ENCODE results near the gene PRR23E.

Gene PRR23E

DNA sequence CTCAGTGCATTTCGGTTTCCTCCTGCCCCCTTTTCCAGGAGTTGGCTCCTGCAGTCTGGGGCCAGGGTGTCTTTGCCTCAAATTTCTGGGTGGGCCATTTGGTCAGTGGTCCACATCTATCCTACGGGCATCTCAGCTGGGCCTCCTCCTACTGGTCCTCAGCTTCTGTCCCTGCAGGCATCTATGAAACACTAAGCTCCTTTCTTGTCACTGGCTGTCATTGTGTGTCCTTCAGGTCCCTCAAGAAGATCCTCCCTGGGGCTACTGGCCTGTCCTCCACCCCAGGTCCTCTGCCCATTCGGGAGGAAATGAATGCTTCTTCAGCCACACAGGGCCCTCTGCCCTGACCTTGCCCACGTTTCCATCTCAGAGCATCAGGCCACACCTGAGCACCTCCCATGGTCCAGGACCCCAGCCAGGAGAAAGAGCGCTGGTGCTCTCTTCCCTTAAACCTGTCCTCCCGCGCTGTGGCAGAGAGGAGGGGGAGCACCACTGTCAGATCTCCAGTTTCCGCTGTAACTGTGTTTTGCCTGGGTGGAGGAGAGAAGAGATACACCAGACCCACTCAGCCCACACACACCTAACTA lies 1.8 kb downstream of the PRR23E start:
- 67% methylated on average over 5 of the region's 8 CpGs for WGBS
- Histone ChIP-seq H4K91ac (ENCODE audit: low read length) (no peak overlapping the region), H2BK5ac (ENCODE audit: low read depth, low read length, poor library complexity, severe bottlenecking) (no peak overlapping the region), H3K36me3 (ENCODE audit: control insufficient read depth in 1 of 2, insufficient read depth in 2 of 2, low read depth in 1 of 2, low read length in 2 of 2) (no peaks in the 10 kb centered on the region), H3K18ac (ENCODE audit: low read depth in 1 of 2, low read length in 2 of 2) (no peak overlapping the region), H4K8ac (ENCODE audit: low read length) (no peak overlapping the region), H3K27ac (ENCODE audit: low read length, poor library complexity, severe bottlenecking) (no peak overlapping the region), H3K4ac (ENCODE audit: low read depth in 1 of 2, low read length in 2 of 2) (no peak overlapping the region), H3K23ac (ENCODE audit: low read length in 2 of 2) (no peak overlapping the region), H3K9me3 (ENCODE audit: control insufficient read depth, low read length) (peaks cover 21% of the 10 kb centered on the region), H2BK15ac (ENCODE audit: low read depth, poor library complexity, severe bottlenecking) (no peak overlapping the region), H2BK120ac (ENCODE audit: low read depth, low read length) (no peak overlapping the region), H3K14ac (ENCODE audit: low read length in 2 of 2) (no peak overlapping the region), H3K9ac (ENCODE audit: low read length) (no peak overlapping the region), H3K4me1 (ENCODE audit: control insufficient read depth, insufficient read depth, low read depth, low read length) (peaks cover 2% of the 10 kb centered on the region), H2BK12ac (ENCODE audit: low read length in 2 of 2) (no peak overlapping the region), H3K27me3 (ENCODE audit: control insufficient read depth in 1 of 2, insufficient read depth in 1 of 2, low read length in 2 of 2) (peaks cover 6 to 36% of the 10 kb centered on the region in 2 experiments), H3K4me2 (ENCODE audit: low read length, poor library complexity, severe bottlenecking) (no peak overlapping the region), H3K79me1 (replicated peaks; ENCODE audit: low read length, poor library complexity, severe bottlenecking) (no peaks in the 10 kb centered on the region), H2AK5ac (ENCODE audit: low read length, severe bottlenecking) (no peak overlapping the region), H3K4me3 (ENCODE audit: insufficient read depth in 1 of 2, low read depth in 1 of 2, low read length in 2 of 2) (no peak overlapping the region), H2AFZ (ENCODE audit: low read depth, low read length) (no peak overlapping the region)
- DNase-seq, result no peak

DNA sequence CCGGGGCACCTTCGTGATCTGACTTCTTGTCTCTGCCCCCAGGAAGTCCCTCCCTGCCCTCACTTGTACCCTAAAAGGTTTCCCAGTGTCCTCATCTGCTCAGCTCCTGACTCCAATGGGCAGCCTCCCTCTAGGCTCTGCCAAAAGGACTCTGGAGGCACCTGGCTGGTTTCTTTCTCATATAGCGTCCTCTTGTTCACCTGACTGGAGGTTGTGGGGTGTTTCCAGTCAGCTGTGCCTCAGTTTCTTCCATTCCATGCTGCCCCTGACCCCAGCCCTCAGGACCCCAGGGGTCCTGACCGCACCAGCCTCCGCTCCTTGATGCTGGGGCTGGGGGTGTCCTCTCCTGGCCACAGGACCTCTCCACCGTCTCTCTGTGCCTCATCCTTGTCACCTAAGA lies 2.5 kb downstream of the PRR23E start:
- no peak overlapping the region for H2BK15ac ChIP-seq (ENCODE audit: low read depth, poor library complexity, severe bottlenecking)
- H3K27me3 ChIP-seq (ENCODE audit: control insufficient read depth in 1 of 2, insufficient read depth in 1 of 2, low read length in 2 of 2), result peaks cover 6 to 43% of the 10 kb centered on the region in 2 experiments
- no peak overlapping the region for H3K9ac ChIP-seq (ENCODE audit: low read length)
- no peak overlapping the region for H3K4me2 ChIP-seq (ENCODE audit: low read length, poor library complexity, severe bottlenecking)
- H3K23ac ChIP-seq (ENCODE audit: low read length in 2 of 2), result no peak overlapping the region
- H2BK5ac ChIP-seq (ENCODE audit: low read depth, low read length, poor library complexity, severe bottlenecking), result no peak overlapping the region
- H2AFZ ChIP-seq (ENCODE audit: low read depth, low read length), result no peak overlapping the region
- 85% methylated on average over 6 of the region's 6 CpGs for WGBS
- H3K4me1 ChIP-seq (ENCODE audit: control insufficient read depth, insufficient read depth, low read depth, low read length), result peaks cover 2% of the 10 kb centered on the region
- no peak overlapping the region for H3K4me3 ChIP-seq (ENCODE audit: insufficient read depth in 1 of 2, low read depth in 1 of 2, low read length in 2 of 2)
- H3K27ac ChIP-seq (ENCODE audit: low read length, poor library complexity, severe bottlenecking), result no peak overlapping the region
- peaks cover 21% of the 10 kb centered on the region for H3K9me3 ChIP-seq (ENCODE audit: control insufficient read depth, low read length)
- no peaks in the 10 kb centered on the region for H3K36me3 ChIP-seq (ENCODE audit: control insufficient read depth in 1 of 2, insufficient read depth in 2 of 2, low read depth in 1 of 2, low read length in 2 of 2)
- no peak overlapping the region for H3K18ac ChIP-seq (ENCODE audit: low read depth in 1 of 2, low read length in 2 of 2)
- H3K14ac ChIP-seq (ENCODE audit: low read length in 2 of 2), result no peak overlapping the region
- H3K4ac ChIP-seq (ENCODE audit: low read depth in 1 of 2, low read length in 2 of 2), result no peak overlapping the region
- no peak overlapping the region for H2AK5ac ChIP-seq (ENCODE audit: low read length, severe bottlenecking)
- H4K8ac ChIP-seq (ENCODE audit: low read length), result no peak overlapping the region
- no peak for DNase-seq
- H4K91ac ChIP-seq (ENCODE audit: low read length), result no peak overlapping the region
- H3K79me1 ChIP-seq (replicated peaks; ENCODE audit: low read length, poor library complexity, severe bottlenecking), result no peaks in the 10 kb centered on the region
- no peak overlapping the region for H2BK120ac ChIP-seq (ENCODE audit: low read depth, low read length)
- H2BK12ac ChIP-seq (ENCODE audit: low read length in 2 of 2), result no peak overlapping the region

DNA sequence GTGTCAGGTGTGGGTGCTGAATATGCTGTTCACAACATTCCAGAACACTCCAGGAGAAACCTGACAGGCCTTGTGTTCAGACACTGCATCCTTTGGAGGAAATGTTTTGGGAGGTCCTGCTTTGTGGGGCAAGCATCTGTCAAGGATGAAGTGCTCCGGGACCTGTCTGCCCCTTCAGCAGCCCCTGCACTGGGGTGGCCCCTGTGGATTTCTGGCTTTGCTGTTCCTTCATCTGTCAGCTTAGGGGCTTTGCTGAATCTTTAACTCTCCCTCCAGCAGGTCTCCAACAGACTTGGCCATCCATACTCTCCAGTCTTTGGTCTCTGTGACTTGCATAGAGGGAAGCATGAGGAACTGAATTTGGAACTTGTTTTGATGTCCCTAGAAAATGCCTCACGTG lies 3.1 kb downstream of the PRR23E start:
- Histone ChIP-seq H3K9me3 (ENCODE audit: control insufficient read depth, low read length) (peaks cover 15% of the 10 kb centered on the region), H2BK15ac (ENCODE audit: low read depth, poor library complexity, severe bottlenecking) (no peak overlapping the region), H3K4ac (ENCODE audit: low read depth in 1 of 2, low read length in 2 of 2) (no peak overlapping the region), H3K79me1 (replicated peaks; ENCODE audit: low read length, poor library complexity, severe bottlenecking) (no peaks in the 10 kb centered on the region), H3K27me3 (ENCODE audit: control insufficient read depth in 1 of 2, insufficient read depth in 1 of 2, low read length in 2 of 2) (peaks cover 6 to 49% of the 10 kb centered on the region in 2 experiments), H3K4me2 (ENCODE audit: low read length, poor library complexity, severe bottlenecking) (no peak overlapping the region), H3K9ac (ENCODE audit: low read length) (no peak overlapping the region), H2BK120ac (ENCODE audit: low read depth, low read length) (no peak overlapping the region), H3K14ac (ENCODE audit: low read length in 2 of 2) (no peak overlapping the region), H3K18ac (ENCODE audit: low read depth in 1 of 2, low read length in 2 of 2) (no peak overlapping the region), H3K27ac (ENCODE audit: low read length, poor library complexity, severe bottlenecking) (no peak overlapping the region), H2BK5ac (ENCODE audit: low read depth, low read length, poor library complexity, severe bottlenecking) (no peak overlapping the region), H2AFZ (ENCODE audit: low read depth, low read length) (no peak overlapping the region), H3K4me1 (ENCODE audit: control insufficient read depth, insufficient read depth, low read depth, low read length) (peaks cover 2% of the 10 kb centered on the region), H3K4me3 (ENCODE audit: insufficient read depth in 1 of 2, low read depth in 1 of 2, low read length in 2 of 2) (no peak overlapping the region), H2AK5ac (ENCODE audit: low read length, severe bottlenecking) (no peak overlapping the region), H2BK12ac (ENCODE audit: low read length in 2 of 2) (no peak overlapping the region), H3K23ac (ENCODE audit: low read length in 2 of 2) (no peak overlapping the region), H4K91ac (ENCODE audit: low read length) (no peak overlapping the region), H4K8ac (ENCODE audit: low read length) (no peak overlapping the region), H3K36me3 (ENCODE audit: control insufficient read depth in 1 of 2, insufficient read depth in 2 of 2, low read depth in 1 of 2, low read length in 2 of 2) (no peaks in the 10 kb centered on the region)
- 69% methylated on average over 2 of the region's 2 CpGs for WGBS
- no peak for DNase-seq

DNA sequence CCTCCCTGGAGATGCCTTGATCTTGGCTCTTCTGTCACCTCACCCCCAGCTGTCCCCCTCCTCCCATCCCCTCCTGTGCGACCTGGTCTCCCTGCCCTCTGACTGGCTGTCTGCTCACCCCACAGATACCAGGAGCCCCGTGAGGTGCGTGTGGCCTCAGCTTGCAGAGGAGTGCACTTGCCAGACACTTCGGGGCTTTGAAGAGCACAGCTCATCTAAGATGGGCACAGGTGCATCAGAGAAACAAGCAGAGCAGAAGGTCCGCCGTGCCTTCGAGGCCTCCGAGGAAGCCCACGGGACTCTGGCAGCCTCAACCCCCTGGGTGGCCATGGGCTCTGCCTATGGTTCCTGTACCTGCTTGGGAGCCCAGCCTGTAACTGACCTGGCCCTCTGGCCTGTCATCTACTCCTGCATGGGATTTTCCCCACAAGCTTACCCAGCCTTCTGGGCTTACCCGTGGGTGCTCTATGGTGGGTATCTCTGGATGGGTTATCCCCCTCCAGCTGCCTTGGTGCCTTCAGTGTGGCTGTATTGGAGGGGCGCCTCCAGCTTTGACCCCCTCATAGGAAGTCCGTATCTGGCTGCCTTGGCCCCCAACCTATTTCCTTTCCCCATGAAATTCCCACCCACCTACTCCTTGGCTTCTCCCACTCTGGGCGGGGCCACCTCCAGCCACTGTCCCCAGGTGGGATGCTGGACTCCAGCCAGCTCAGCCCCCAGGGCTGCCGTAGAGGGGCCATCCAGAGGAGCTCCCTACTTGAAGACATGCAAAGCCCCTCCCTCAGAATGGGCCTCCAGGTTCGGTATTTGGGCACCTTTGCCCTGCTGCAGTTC lies 3.8 kb downstream of the PRR23E start:
- H3K18ac ChIP-seq (ENCODE audit: low read depth in 1 of 2, low read length in 2 of 2), result no peak overlapping the region
- H3K79me1 ChIP-seq (replicated peaks; ENCODE audit: low read length, poor library complexity, severe bottlenecking), result no peaks in the 10 kb centered on the region
- no peak overlapping the region for H3K9ac ChIP-seq (ENCODE audit: low read length)
- H3K27ac ChIP-seq (ENCODE audit: low read length, poor library complexity, severe bottlenecking), result no peak overlapping the region
- H3K4ac ChIP-seq (ENCODE audit: low read depth in 1 of 2, low read length in 2 of 2), result no peak overlapping the region
- no peak overlapping the region for H2BK15ac ChIP-seq (ENCODE audit: low read depth, poor library complexity, severe bottlenecking)
- H4K91ac ChIP-seq (ENCODE audit: low read length), result peak overlapping the region; percentile 12
- no peak overlapping the region for H4K8ac ChIP-seq (ENCODE audit: low read length)
- H3K23ac ChIP-seq (ENCODE audit: low read length in 2 of 2), result no peak overlapping the region
- WGBS, result 76% methylated on average over 15 of the region's 15 CpGs
- no peaks in the 10 kb centered on the region for H3K36me3 ChIP-seq (ENCODE audit: control insufficient read depth in 1 of 2, insufficient read depth in 2 of 2, low read depth in 1 of 2, low read length in 2 of 2)
- H3K14ac ChIP-seq (ENCODE audit: low read length in 2 of 2), result no peak overlapping the region
- no peak overlapping the region for H2AFZ ChIP-seq (ENCODE audit: low read depth, low read length)
- H3K4me3 ChIP-seq (ENCODE audit: insufficient read depth in 1 of 2, low read depth in 1 of 2, low read length in 2 of 2), result no peak overlapping the region
- H2BK12ac ChIP-seq (ENCODE audit: low read length in 2 of 2), result no peak overlapping the region
- H3K9me3 ChIP-seq (ENCODE audit: control insufficient read depth, low read length), result peaks cover 9% of the 10 kb centered on the region
- H2AK5ac ChIP-seq (ENCODE audit: low read length, severe bottlenecking), result no peak overlapping the region
- H3K4me2 ChIP-seq (ENCODE audit: low read length, poor library complexity, severe bottlenecking), result no peak overlapping the region
- no peak overlapping the region for H2BK5ac ChIP-seq (ENCODE audit: low read depth, low read length, poor library complexity, severe bottlenecking)
- peaks cover 6 to 49% of the 10 kb centered on the region in 2 experiments for H3K27me3 ChIP-seq (ENCODE audit: control insufficient read depth in 1 of 2, insufficient read depth in 1 of 2, low read length in 2 of 2)
- H2BK120ac ChIP-seq (ENCODE audit: low read depth, low read length), result no peak overlapping the region
- DNase-seq, result no peak
- H3K4me1 ChIP-seq (ENCODE audit: control insufficient read depth, insufficient read depth, low read depth, low read length), result peaks cover 2% of the 10 kb centered on the region

Data from mesenchymal stem cell (in vitro differentiated cells and primary cell).